CD4-positive, alpha-beta T cell treated with Interleukin-6 for 4 hours (primary cell): ENCODE results near the gene XYLT1.

ENCODE experiments used
- DNase-seq: peaks from one replicate; pipeline ENCODE4 v3.0.0-alpha.2; 2020; ENCODE audit warnings: mixed read lengths

XYLT1 gene

GRCh38 chr16:17246268-17246885 is 224.4 kb downstream of the XYLT1 start:
- no peak for DNase-seq

GRCh38 chr16:17245776-17246175 is 225.0 kb downstream of the XYLT1 start:
- no peak for DNase-seq

GRCh38 chr16:17244872-17245551 is 225.7 kb downstream of the XYLT1 start:
- no peak for DNase-seq

GRCh38 chr16:17241264-17241835 is 229.4 kb downstream of the XYLT1 start:
- DNase-seq, result no peak

GRCh38 chr16:17238285-17239028 is 232.3 kb downstream of the XYLT1 start:
- DNase-seq, result no peak

GRCh38 chr16:17237350-17237944 is 233.3 kb downstream of the XYLT1 start:
- DNase-seq, result no peak

GRCh38 chr16:17235147-17235815 is 235.5 kb downstream of the XYLT1 start:
- DNase-seq, result no peak

GRCh38 chr16:17233318-17234002 is 237.3 kb downstream of the XYLT1 start:
- no peak for DNase-seq

- no peak for DNase-seq
Measured at GRCh38 chr16:17232487-17232886, 238.3 kb downstream of the XYLT1 start.

- no peak for DNase-seq
Measured at GRCh38 chr16:17231972-17232371, 238.8 kb downstream of the XYLT1 start.

- DNase-seq, result peak; percentile 22
Measured at GRCh38 chr16:17230932-17231581, 239.7 kb downstream of the XYLT1 start.

- DNase-seq, result no peak
Measured at GRCh38 chr16:17229766-17230165, 241.0 kb downstream of the XYLT1 start.

- no peak for DNase-seq
Measured at GRCh38 chr16:17229131-17229530, 241.6 kb downstream of the XYLT1 start.

GRCh38 chr16:17228708-17229055 is 242.1 kb downstream of the XYLT1 start:
- DNase-seq, result no peak

GRCh38 chr16:17228048-17228707 is 242.6 kb downstream of the XYLT1 start:
- DNase-seq, result no peak

- no peak for DNase-seq
Measured at GRCh38 chr16:17227278-17227677, 243.5 kb downstream of the XYLT1 start.

GRCh38 chr16:17225541-17225940 is 245.2 kb downstream of the XYLT1 start:
- DNase-seq, result no peak

- DNase-seq, result no peak
Measured at GRCh38 chr16:17224879-17225281, 245.9 kb downstream of the XYLT1 start.

- DNase-seq, result no peak
Measured at GRCh38 chr16:17224350-17224749, 246.4 kb downstream of the XYLT1 start.

- no peak for DNase-seq
Measured at GRCh38 chr16:17223576-17223975, 247.2 kb downstream of the XYLT1 start.

GRCh38 chr16:17222871-17223401 is 247.8 kb downstream of the XYLT1 start:
- DNase-seq, result no peak
